Adrenal gland (tissue), 5 donors: Measurements from ENCODE around the gene SLX4.

Experiments
- POLR2A ChIP-seq, 2 donors: fragments of 450-650 bp; IDR thresholded peaks; one replicate each; pipeline ENCODE4 v1.6.1; 2017; ENCODE audit warnings: antibody characterized with exemption in 2 of 2, mild to moderate bottlenecking in 2 of 2, moderate library complexity in 1 of 2
- TF ChIP-seq, protein P1 (sequence below), 6 experiments: fragments of 450-650 bp in 4 of 6; fragments of 200-600 bp in 2 of 6; sonication (generic) in 1 of 6; IDR thresholded peaks; 1 replicate in 5 of 6; 2 replicates in 1 of 6; pipeline versions ENCODE4 v1.5.1 to v1.8.0; 2016 to 2021; ENCODE audit warnings: antibody characterized with exemption in 6 of 6, mild to moderate bottlenecking in 2 of 6, moderate library complexity in 1 of 6
- donor health status: DM: no; HTN: no; CAD: no.

DNA sequence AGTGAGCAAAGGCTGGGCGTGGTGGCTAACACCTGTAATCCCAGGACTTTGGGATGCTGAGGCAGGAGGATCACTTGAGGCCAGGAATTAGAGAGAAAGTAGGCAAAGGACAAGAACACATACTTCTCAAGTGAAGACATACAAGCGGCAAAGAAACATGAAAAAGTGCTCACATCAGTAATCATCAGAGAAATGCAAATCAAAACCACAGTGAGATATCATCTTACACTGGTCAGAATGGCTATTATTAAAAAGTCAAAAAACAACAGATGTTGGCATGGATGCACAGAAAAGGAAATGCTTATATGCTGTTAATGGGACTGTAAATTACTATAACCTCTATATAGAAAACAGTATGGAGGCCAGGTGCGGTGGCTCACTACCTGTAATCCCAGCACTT is 12.2 kb upstream of the SLX4 start:
- TF ChIP-seq, protein P1, sequence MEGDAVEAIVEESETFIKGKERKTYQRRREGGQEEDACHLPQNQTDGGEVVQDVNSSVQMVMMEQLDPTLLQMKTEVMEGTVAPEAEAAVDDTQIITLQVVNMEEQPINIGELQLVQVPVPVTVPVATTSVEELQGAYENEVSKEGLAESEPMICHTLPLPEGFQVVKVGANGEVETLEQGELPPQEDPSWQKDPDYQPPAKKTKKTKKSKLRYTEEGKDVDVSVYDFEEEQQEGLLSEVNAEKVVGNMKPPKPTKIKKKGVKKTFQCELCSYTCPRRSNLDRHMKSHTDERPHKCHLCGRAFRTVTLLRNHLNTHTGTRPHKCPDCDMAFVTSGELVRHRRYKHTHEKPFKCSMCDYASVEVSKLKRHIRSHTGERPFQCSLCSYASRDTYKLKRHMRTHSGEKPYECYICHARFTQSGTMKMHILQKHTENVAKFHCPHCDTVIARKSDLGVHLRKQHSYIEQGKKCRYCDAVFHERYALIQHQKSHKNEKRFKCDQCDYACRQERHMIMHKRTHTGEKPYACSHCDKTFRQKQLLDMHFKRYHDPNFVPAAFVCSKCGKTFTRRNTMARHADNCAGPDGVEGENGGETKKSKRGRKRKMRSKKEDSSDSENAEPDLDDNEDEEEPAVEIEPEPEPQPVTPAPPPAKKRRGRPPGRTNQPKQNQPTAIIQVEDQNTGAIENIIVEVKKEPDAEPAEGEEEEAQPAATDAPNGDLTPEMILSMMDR (IDR thresholded peaks at IDR 0.05): no peak
- TF ChIP-seq POLR2A (IDR thresholded peaks at IDR 0.05): no peak
